Skeletal muscle tissue (tissue), 5 donors: ENCODE measurements around the gene LAMB2. TPM values are rescaled to one million over a fixed set of nuclear protein-coding genes. Genes with fewer than 3 reads are reported as not detected.

Experiments used
- H3K27ac ChIP-seq: one replicate; pipeline ENCODE4 v1.7.0; 2013; ENCODE audit warnings: mild to moderate bottlenecking, low read depth, low read length, inconsistent platforms
- H3K27me3 ChIP-seq, 3 donors: one replicate each; pipeline ENCODE4 v1.7.0; 2013; ENCODE audit warnings: low read length in 3 of 3; ENCODE audit not compliant: control insufficient read depth in 3 of 3, insufficient read depth in 3 of 3
- H3K36me3 ChIP-seq, 3 donors: one replicate each; pipeline ENCODE4 v1.7.0; 2013; ENCODE audit warnings: low read length in 3 of 3; ENCODE audit not compliant: control insufficient read depth in 3 of 3, insufficient read depth in 3 of 3
- H3K4me1 ChIP-seq, 3 donors: one replicate each; pipeline ENCODE4 v1.7.0; 2013; ENCODE audit warnings: low read length in 3 of 3, mild to moderate bottlenecking in 3 of 3; ENCODE audit not compliant: control insufficient read depth in 3 of 3, insufficient read depth in 3 of 3
- H3K4me3 ChIP-seq, 3 donors: one replicate each; pipeline ENCODE4 v1.7.0; 2013; ENCODE audit warnings: low read length in 3 of 3
- H3K9ac ChIP-seq, 3 donors: one replicate each; pipeline ENCODE4 v1.7.0; 2013; ENCODE audit warnings: low read length in 3 of 3, mild to moderate bottlenecking in 3 of 3, moderate library complexity in 2 of 3, low read depth in 1 of 3
- H3K9me3 ChIP-seq, 3 donors: one replicate each; pipeline ENCODE4 v1.7.0; 2013; ENCODE audit warnings: low read length in 3 of 3; ENCODE audit not compliant: control insufficient read depth in 3 of 3
- small RNA-seq: library from RNA; depleted of rRNA; stranded (forward); fragments of <200 nt; gene quantifications from one replicate; pipeline ENCODE3, GENCODE V24; 2014
- total RNA-seq: library from RNA; depleted of rRNA; stranded (reverse); fragments of >200 nt; gene quantifications from one replicate; pipeline ENCODE4 v1.2.3, GENCODE V29; 2014
- donor health status: Osteomylitis.

LAMB2 gene
- total RNA-seq, 1 donor from 2014 or later, result 601 TPM

DNA sequence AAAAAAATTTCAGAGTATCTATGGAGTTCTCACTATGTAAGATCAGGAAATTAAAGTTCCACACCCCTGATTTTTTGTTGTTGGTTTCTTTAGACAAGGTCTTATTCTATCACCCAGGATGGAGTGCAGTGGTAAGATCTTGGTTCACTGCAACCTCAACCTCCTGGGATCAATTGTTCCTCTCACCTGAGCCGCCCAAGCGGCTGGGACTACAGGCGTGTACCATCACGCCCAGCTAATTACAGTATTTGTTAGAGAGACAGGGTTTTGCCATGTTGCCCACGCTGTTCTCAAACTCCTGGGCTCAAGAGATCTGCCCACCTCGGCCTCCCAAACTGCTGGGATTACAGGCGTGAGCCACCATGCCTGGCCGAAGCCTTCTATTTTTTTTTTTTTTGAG is 51.4 kb downstream of the LAMB2 start:
- Histone ChIP-seq H3K4me3 (no peak overlapping the region), H3K9me3 (no peaks in the 10 kb centered on the region), H3K9ac (no peak overlapping the region), H3K27me3 (no peaks in the 10 kb centered on the region), H3K36me3 (peaks cover 4 to 13% (median 5%) of the 10 kb centered on the region in 3 donors), H3K4me1 (no peaks in the 10 kb centered on the region), H3K27ac (no peak overlapping the region)

DNA sequence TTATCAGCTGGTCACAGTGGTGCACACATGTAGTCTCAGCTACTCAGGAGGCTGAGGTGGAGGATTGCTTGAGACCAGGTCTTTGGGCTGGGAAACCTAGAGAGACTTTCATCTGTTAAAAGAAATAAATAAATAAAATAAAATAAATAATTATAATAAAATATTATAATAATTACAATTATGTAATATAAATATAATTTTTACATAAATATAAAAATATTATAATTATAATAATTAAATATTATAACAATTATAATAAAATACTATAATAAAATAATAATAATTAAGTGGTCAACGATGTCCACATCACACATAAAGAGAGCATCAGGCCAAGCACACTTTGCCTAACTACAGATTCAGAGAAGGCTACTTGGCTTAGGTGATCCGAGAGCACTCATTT is 53.6 kb downstream of the LAMB2 start:
- Histone ChIP-seq H3K9me3 (no peaks in the 10 kb centered on the region), H3K27me3 (no peaks in the 10 kb centered on the region), H3K4me1 (no peaks in the 10 kb centered on the region), H3K9ac (no peak overlapping the region), H3K4me3 (no peak overlapping the region), H3K36me3 (peaks cover 15 to 28% (median 17%) of the 10 kb centered on the region in 3 donors), H3K27ac (no peak overlapping the region)

GRCh38 chr3:49076646-49077045 is 56.2 kb downstream of the LAMB2 start:
- no peaks in the 10 kb centered on the region for H3K4me1 ChIP-seq
- no peaks in the 10 kb centered on the region for H3K27me3 ChIP-seq
- no peaks in the 10 kb centered on the region for H3K9me3 ChIP-seq
- H3K27ac ChIP-seq, result no peak overlapping the region
- H3K36me3 ChIP-seq, result peaks cover 31 to 47% (median 41%) of the 10 kb centered on the region in 3 donors
- H3K4me3 ChIP-seq, result no peak overlapping the region
- H3K9ac ChIP-seq, result no peak overlapping the region

DNA sequence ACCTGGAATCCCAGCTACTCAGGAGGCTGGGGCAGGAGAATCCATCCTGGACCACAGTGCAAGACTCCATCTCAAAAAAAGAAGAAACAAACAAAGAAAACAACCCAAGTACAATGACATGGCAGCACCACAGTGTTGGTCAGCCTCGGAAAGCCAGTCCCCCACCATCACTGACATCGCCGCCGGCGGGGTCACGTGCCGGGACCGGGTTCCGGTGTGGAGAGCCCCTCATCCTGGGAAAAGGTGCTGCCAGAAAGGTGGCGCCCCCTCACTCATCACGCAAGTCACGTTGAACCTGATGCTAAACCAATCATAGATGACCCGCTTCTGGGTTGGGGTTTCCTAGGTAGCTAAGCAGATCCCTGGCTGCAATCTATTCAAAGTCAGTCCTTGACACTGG is 56.7 kb downstream of the LAMB2 start:
- H3K36me3 ChIP-seq, result peaks cover 36 to 52% (median 46%) of the 10 kb centered on the region in 3 donors
- H3K4me1 ChIP-seq, result no peaks in the 10 kb centered on the region
- H3K4me3 ChIP-seq, result no peak overlapping the region
- no peaks in the 10 kb centered on the region for H3K27me3 ChIP-seq
- H3K27ac ChIP-seq, result no peak overlapping the region
- H3K9ac ChIP-seq, result no peak overlapping the region
- no peaks in the 10 kb centered on the region for H3K9me3 ChIP-seq

Small RNA genes lying within 50 kb of the gene (small RNA-seq; reads per million reads assigned to genes)
- not detected for gene RN7SL182P

Other genes with a start within 250 kb of the LAMB2 start
- 15.1 TPM for gene SLC25A20, start 234.2 kb downstream of the LAMB2 start, total RNA-seq
- gene ARIH2, start 214.2 kb downstream of the LAMB2 start, total RNA-seq, result 51.7 TPM
- gene P4HTM, start 142.8 kb downstream of the LAMB2 start, total RNA-seq, result 17.2 TPM
- gene WDR6, start 125.7 kb downstream of the LAMB2 start, total RNA-seq, result 54.3 TPM
- 27.7 TPM for gene DALRD3, start 114.5 kb downstream of the LAMB2 start, total RNA-seq
- 39.1 TPM for gene NDUFAF3, start 110.9 kb downstream of the LAMB2 start, total RNA-seq
- 523 TPM for gene IMPDH2, start 103.7 kb downstream of the LAMB2 start, total RNA-seq
- gene QRICH1, start 39.0 kb downstream of the LAMB2 start, total RNA-seq, result 92.9 TPM
- gene QARS1, start 28.3 kb downstream of the LAMB2 start, total RNA-seq, result 393 TPM
- gene USP19, start 12.2 kb downstream of the LAMB2 start, total RNA-seq, result 37.1 TPM
- 11.5 TPM for gene CCDC71, start 33.3 kb upstream of the LAMB2 start, total RNA-seq
- gene KLHDC8B, start 38.5 kb upstream of the LAMB2 start, total RNA-seq, result 83.5 TPM
- gene C3orf62, start 144.2 kb upstream of the LAMB2 start, total RNA-seq, result 1.6 TPM
- gene USP4, start 207.0 kb upstream of the LAMB2 start, total RNA-seq, result 18.3 TPM
- 89.2 TPM for gene GPX1, start 225.3 kb upstream of the LAMB2 start, total RNA-seq